ENCODE data around the gene SLC39A5.

DNA sequence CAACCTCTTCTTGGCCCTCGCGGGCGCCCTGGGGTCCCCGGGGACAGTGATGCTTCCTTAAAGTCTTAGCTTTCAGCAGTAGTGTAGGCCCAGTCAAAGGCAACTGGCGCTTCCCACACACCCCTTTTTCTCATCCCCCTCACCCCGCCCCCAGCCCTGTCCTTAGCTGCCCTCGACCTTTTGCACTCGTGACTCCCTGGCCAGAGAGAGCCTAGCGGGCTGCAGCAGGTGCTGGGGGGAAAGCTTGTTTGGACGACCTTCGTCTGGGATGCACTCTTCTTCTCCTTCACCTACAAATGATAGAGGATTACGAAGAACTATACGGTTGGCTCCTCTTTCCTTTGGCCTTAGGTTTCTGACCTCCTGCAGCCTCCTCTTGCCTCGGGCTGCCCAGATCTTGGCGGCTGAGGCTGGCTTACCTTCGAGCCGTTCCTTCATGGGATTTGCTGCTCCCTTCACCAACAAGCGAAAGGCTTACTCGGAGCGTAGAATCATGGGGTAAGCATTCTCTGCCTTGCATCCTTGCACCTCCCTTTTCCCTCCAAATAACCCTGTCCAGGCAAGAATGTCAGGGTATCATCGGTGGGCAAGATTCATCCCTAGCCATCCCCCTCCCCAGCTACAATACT, 37.7 kb downstream of the SLC39A5 start:
- TF ChIP-seq EZH2 (IDR thresholded peaks at IDR 0.05; ENCODE audit: insufficient read depth, poor library complexity, severe bottlenecking), result no peak
- no peak for TF ChIP-seq EZH2phosphoT487 (IDR thresholded peaks at IDR 0.05; ENCODE audit: insufficient read depth, low read depth)
